NCI-H2029 (cell line): Measurements from ENCODE around the gene DDAH2.
"Not testable (repeated sequence)": the region's sequence is repeated elsewhere in the genome, so short reads cannot be mapped to it uniquely, and the experiment has no call there.

ENCODE experiments used
- DNase-seq: peaks from one replicate; lab custom pipeline; 2025; lab: John Stamatoyannopoulos, UW

DDAH2 gene

DNA sequence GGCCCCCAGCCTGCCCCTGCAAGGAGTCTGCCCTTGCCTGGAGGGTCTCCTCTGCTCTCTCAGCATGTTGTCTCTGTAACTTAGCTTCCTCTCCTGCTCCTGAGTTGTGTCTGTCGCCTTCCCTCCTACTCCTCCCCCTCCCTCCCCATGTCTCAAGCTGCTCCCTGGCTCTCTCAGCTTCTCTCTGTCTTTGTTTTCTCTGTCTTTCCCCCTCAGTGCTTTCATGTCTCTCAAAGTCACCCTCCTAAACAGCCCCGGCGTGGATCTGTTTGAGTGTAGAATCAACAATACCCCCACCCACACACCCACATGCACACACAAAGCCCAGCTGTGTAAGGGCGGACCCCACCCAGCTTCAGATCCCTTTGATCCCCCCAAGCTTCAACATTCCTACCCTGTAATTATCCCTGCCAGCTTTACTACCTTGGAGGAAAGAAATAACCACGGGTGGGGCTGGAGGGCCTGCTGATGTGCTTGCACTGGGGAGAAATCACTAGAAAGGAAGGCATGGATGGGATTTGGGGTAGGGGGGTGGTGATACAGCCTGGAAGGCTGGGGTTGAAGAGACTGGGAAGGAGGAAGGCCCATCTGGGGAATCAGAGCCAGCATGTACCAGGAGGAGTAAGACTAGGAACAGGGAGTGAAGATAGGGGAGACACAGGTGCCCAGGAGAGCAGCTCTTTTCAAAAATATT lies 15.0 kb downstream of the DDAH2 start:
- DNase-seq, result no peak

DNA sequence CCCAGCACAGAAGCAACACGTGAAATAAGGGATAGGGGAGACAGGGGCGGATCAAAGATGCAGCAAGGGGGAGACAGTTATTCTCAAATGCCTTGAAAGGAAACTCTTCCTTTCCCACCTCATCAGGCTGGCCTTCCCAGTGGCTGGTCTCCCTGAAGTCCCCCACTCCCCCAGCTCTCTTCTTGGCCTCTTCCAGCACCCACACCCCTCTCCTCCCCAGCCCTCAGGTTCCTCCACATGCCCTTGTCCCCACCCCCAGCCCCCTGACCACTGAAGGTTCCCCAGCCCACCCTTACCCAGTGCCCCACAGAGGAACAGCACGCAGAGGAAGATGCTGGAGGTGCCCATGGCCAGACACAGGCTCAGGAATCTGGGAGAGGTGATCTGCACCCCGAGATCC lies 15.6 kb downstream of the DDAH2 start:
- DNase-seq, result no peak

DNA sequence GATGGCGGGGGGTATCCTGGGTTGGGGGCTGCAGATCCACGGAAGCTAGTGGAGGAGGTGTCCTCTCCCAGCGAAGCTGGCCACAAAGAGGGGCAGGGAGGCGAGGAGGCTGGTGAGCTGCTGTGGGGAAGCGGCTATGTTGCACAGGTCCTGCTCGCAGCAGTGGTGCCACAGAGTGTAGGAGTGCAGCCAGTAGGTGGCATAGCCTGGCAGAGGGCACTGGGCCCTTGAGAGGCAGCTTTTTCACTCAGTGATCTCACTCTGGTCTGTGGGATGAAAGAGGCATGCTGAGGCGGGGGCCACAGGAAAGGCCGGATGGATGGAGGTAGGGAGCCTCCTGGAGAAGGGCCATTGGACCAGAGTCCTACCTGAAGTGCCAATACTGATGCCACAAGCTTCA lies 16.8 kb downstream of the DDAH2 start:
- no peak for DNase-seq

DNA sequence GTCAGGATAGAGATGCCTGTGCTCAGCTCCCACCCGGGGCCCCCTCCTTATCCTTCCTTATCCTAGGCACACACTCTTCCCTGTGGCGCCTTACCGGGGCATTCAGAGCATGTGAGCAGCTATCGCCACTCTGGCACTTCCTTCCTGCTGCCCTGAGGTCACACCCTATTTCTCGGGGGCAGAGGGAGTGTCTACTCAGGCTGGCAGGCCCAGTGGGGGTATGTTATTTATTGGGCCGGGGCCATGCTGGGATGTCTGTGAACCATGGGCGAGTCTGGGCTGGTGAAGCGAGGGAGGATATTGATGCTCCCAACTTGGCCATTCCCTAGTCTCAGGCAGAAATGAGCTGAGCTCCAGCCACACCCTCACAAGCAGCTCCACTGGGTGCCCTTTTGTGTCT lies 17.9 kb downstream of the DDAH2 start:
- DNase-seq, result no peak

DNA sequence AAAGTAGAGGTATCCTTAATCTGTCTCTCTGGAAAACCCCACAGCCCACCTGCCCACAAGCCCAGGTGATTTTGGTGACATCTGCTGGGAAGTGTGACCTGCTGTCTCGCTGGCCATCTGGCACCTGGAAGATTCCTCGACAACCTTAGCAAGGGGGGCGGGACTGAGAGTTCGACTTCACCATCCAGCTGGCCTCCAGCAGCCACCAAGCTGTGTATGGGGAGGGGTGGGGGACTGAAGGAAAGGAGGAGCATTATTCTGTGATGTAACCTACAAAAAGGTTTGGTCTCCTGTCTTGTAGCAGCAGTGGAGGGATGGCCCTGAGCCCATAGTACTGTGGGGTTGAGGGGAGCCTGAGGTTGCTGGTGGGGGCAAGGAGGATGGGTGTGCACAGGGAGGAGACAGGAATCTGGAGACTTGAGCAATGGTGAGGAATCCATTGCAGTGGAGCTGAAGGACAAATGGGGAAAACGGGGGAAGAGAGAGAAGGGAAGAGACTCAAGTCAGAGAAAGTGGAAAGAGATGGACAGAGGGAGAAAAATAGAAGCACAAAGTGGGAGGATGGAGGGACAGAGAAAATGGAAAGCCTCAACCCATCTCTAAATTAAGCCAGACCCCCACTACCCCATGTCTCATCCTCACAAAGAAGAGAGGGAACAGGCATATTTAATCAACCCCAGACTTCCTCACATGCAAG lies 18.4 kb downstream of the DDAH2 start:
- DNase-seq, result no peak

DNA sequence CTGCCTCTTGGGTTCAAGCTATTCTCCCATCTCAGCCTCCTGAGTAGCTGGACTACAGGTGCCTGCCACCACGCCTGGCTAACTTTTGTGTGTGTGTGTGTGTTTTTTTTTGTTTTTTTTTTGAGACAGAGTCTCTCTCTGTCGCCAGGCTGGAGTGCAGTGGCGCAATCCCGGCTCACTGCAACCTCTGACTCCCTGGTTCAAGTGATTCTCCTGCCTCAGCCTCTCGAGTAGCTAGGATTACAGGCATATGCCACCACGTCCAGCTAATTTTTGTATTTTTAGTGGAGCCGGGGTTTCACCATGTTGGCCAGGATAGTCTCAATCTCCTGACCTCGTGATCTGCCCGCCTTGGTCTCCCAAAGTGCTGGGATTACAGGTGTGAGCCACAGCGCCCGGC lies 19.9 kb downstream of the DDAH2 start:
- not testable (repeated sequence) for DNase-seq

DNA sequence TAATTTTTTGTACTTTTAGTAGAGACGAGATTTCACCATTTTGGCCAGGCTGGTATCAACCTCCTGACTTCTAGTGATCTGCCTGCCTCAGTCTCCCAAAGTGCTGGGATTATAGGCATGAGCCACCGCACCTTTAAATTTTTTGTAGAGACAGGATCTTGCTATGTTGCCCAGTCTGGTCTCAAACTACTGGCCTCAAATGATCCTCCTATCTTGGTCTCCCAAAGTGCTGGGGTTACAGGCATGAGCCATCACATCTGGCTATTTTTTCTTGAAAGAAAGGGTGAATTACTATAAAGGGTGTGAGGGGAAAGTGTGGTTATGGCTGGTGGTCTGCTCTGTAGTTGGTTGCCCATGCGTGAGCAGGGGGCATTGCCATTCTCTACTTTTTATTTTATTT lies 20.9 kb downstream of the DDAH2 start:
- DNase-seq, result no peak

DNA sequence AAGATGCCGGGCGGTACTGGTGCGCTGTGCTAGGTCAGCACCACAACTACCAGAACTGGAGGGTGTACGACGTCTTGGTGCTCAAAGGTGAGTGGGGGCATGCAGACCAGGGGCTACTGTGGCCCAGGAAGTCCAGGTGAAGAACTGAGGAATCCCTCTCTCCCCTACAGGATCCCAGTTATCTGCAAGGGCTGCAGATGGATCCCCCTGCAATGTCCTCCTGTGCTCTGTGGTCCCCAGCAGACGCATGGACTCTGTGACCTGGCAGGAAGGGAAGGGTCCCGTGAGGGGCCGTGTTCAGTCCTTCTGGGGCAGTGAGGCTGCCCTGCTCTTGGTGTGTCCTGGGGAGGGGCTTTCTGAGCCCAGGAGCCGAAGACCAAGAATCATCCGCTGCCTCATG lies 21.4 kb downstream of the DDAH2 start:
- no peak for DNase-seq

DNA sequence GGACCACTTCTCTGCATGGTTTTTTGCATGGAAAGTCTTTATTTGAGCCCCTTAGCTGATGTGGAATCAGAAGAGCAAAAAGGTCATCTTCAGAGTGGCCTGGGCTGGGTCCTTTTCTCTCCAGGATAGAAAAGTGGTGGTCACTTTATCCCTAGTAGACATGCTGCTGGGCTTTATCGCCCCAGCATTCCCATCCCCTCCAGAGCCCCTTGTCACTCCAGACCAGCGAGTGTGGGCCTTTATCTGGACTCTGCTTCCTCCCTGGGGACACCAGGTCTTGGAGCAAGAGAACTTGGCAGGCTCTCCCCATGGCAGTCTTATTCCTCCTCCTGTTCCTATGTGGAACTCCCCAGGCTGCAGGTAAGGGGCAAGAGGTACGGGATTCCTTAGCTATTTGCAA lies 22.5 kb downstream of the DDAH2 start, which contains the start of gene LY6G6F:
Gene LY6G6F (plus strand): TSS at position 268 of the 400 bp plus-strand sequence. CDS start 41 bp downstream, at position 309.
- DNase-seq, result no peak

DNA sequence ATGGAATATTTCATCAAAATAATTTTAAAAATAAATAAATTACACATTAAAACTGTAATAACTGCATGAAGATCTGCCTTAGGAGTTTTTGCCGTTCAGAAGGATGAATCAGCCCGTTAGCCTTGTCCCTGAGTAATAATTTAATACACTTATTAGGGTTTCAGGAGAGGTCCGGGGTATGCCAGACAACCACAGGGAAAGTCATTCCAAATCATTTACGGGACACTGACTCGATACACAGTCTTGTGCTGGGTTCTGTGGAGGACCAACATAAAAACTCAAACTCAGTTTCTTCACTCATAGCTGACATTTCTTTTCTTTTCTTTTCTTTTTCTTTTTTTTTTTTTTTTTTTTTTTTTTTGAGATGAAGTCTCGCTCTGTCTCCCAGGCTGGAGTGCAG lies 23.2 kb downstream of the DDAH2 start:
- no peak for DNase-seq

DNA sequence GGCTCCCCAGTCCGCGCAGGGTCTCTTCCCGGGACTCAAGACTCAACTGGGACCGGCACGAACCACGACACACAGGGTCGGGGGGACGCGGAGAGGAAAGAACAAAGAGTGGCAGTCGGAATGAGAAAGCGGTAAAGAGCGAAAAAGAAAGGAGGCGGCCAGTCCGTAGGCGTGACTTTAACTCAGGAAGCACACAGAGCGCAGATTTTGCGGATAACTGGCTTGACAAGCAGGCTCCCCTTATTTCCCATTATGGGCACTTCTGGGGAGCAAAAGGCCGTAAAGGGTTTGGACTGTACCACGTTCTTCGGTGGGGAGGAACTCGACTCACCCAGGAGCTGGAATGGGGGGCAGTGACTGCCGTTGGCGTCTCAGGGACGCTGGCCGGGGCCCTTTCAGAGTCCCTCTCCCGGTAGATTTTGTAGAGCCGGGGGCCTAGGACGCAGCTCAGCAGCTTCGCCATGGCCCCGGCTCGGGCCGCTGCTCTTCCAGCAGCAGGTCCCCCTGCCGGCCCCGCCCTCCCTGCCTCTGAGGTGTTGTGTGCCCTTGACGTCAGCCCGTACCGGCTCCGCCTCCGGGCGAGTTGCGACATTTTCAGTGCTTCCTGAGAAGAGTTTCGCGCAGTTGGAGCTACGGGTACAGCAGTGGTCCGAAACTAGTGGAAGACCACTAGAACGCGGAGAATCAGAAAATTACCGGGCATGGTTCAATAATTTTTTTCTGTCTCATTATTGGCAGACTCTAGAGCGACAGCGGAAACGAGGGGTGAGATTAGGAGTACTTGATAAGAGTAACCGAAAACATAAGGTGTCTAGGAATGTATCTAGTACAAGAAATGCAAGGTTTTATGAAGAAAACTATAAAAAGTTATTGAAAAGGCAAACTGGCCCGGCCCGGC lies 26.0 kb downstream of the DDAH2 start, which contains the start of gene ABHD16A:
Gene ABHD16A (minus strand): TSS at position 506 of the 898 bp plus-strand sequence. CDS start 43 bp downstream, at position 463.
- peak; percentile 95 for DNase-seq

DNA sequence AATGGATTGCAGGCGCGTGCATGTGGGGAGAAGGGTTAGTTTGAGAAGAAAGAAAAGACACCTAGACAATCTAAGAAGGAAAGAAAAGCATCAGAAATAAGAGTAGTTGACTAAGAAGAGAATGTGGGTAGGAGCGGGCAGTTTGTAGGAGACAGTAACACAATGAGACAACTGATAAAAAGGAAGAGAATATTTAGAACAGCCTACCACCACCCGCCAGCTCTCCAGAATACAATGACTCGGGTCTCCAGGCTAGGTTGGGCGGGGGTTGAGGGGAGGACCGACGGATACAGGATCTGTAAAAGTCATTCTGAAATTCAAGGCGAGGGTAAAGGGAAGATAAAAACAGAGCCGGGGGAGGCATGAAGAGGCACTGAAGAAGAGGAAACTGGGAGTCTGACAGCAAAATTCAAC lies 26.7 kb downstream of the DDAH2 start:
- DNase-seq, result no peak

DNA sequence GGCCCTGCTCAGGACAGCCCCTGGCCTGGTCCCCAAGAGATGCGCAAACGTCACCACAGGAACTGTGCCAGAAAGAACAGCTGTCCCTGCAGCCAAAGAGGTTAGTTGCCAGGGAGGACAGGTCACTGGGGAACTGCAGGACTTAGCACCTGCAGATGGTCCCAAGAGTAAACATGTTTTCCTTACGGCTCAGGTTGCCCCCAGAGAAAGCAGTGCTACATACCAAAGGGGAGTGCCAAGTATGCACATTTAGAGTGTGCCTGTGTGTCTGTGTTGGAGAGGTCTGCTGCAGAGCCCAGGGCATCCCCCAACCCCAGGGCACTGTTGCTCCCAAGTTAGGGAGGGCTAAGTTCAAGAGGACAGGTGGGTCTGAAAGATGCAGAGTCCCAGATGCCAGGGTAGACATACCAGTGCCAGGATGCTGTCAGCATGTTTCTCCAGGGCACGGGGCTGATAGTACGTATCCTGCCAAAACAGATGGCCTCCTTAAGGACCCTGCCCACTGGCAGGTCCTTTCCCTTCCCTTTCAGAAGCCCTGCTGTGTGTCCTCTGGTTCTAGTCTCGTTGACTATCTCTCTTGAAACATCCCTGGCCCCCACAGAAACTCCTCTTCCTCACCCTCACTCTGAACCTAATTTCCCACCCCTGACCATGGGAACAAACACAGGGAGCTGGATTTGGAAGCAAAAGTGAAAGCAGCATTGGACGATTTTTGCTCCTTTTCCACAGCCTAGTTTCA lies 27.3 kb downstream of the DDAH2 start:
- DNase-seq, result peak; percentile 27

DNA sequence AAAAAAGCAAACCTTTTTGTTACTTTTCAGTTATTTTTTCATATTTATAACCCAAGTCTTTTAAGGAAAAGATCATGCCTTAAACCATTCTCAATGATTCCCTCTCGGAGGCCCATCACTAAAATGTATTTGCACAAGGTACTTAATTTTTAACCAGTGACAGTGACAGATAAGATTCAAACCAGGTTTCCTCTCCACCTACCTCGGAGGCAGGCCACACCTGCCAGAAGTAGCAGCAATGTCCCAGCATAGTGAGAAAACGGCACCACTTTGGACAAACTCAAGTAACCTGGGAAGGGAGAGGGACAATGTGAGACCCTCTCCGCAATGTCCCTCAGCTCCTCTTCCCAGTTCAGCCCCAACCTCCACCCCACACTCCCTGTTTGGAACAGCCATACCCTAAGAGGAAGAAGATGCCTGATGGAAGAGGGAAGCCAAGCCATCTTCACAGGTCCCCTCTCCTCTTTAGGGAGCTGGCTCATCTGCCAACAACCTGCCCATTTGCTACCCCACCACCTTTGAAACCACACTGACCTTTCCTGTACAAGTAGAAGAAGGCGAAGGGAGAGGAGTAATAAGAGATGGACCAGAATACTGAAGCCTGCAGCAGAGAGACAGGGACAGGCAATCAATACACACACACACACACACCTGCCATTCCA lies 28.2 kb downstream of the DDAH2 start:
- no peak for DNase-seq

DNA sequence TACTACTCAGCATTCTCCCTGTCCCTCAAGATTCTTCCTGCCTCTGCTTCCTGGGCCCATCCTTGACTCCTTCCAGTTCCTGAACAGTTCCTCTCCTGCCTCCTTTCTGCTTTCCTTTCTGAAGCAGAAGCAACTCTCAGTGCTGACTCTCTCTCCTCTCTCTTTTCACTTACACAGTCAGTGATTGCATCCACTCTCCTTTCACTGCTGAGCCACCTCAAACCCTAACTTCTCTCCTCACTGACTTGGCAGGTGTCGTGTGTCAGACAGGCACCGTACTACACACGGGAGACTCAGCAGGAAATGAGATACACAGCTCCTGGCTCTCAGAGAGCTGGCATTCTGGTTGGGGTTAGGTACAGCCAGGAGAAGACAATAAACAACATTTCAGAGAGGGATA lies 31.5 kb downstream of the DDAH2 start:
- DNase-seq, result peak; percentile 55

DNA sequence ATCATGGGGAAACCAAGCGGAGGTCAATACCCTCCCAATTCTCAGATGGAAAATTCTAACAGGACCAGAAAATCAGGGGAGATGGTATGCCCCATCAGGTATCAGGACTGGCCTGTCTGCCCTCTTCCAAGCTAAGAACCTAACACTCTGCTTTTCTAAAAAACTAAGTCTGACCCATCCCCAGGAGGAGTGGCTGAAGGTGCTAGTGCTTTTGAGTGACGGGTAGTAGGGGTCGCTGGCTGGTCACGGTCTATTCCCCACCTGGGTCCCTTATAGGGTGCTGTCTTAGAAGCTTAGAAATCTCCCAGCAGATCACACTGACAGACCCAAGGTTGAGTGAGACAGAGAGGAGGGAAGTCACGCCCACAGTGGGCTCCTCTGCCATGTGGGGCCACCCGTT lies 35.6 kb downstream of the DDAH2 start:
- no peak for DNase-seq

DNA sequence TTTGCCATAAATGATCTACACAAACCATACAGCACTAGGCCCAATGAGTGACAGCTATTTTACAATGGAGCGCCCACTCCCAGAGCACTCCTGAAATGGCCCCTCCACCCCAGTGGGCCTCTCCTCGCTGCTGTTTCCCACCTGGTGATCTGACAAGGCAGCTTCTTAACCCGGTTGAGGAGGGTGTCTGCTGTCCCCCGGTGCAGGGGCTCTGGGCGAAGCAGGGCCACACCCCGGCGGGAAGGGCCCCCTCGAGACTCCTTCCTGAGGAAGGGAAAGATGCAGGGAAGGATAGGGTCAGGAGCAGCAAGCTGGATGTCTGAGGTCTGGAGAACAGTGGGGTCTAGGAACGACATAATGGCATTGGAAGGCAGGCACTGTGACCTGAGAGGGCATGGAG lies 36.2 kb downstream of the DDAH2 start:
- DNase-seq, result no peak

DNA sequence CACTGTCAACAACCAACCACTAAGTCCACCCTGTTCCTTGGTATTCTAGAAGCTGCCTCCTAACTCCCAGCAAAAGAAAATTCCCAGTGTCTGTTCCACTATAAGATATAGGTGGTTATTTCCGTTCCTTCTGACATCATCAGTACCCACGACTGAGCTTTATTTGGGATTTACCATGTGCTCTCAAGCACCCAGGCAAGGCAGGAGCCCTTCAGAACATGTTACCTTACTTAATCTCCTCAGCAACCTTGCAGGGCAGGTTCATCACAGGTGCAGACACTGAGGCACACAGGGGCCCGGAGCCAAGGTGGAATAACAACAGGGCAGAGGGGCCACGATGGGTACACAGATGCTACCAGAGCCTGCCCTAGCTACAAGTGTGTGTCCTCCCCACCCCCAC lies 36.7 kb downstream of the DDAH2 start:
- DNase-seq, result no peak

DNA sequence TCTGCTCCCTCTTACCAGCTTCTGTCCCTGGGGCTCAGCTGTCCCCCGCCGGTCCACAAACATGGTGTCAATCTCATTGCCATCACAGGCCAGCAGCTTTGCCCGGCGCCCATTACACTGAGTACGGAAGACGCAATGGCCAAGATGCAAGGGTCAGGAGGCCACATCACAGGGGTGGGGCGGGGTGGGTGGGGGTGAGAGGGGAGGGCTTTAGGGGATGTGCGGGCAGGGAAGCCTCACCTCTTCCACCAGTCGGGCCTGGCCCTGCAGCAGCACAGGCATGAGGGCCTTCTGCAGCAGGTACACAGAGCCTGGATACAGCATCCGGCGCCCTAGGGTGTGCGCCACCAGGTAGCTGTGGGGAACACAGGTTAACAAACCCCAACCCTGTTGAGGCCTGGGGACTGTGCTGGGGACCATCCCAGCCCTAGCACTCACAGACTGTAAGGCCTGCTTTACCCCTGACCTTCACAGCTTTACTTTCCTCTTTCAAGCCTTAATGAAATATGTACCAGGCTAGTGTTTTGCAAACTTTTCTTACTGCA lies 37.5 kb downstream of the DDAH2 start:
- no peak for DNase-seq

DNA sequence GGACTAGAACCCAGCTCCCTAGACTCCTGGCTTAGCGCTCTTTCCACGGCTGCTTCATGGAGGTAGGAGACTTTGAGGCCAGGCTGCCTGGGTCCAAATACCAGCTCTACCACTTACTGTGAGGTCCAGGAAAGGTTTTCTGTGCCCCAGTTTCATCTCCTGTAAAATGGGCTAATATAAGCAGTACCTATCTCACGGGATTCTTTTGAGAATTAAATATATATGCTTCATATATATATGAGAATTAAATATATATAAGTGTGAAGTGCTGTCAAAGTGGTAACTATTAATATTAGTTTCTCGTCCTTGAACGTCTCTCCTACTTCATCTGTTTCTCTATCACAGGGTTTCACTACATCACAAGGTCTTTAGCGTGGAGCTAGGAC lies 38.0 kb downstream of the DDAH2 start:
- no peak for DNase-seq
